ENCODE data around the gene ABCA2. TPM values are rescaled to one million over a fixed set of nuclear protein-coding genes. Genes with fewer than 3 reads are reported as not detected.
"Not testable (repeated sequence)": the region's sequence is repeated elsewhere in the genome, so short reads cannot be mapped to it uniquely, and the experiment has no call there.

The ABCA2 gene
- polyA plus RNA-seq, 10 donors: 11.5 to 18.7 (median 16.7) TPM

GRCh38 chr9:137014776-137015539 lies 13.1 kb downstream of the ABCA2 start:
- no peak for DNase-seq

- no peak for DNase-seq
These were observed 13.9 kb downstream of the ABCA2 start for GRCh38 chr9:137014166-137014565.

DNA sequence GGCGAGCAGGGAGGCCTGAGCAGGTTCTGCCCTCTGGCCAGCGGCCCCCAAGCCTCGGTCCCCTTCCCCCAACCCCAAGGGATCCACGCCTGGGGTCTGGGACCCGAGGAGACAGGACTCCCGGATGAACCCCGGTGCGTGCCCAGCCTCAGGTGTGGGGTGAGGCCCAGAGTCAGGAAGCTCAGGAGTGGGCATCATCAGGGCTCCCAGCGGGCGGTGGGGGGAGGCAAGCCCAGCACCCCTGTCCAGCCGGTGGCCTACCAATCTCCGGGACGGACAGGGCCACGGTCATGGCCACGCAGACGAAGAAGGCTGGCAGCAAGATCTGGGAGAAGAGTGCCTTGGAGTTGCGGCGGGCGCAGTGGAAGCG lies 14.5 kb downstream of the ABCA2 start:
- DNase-seq: no peak

DNA sequence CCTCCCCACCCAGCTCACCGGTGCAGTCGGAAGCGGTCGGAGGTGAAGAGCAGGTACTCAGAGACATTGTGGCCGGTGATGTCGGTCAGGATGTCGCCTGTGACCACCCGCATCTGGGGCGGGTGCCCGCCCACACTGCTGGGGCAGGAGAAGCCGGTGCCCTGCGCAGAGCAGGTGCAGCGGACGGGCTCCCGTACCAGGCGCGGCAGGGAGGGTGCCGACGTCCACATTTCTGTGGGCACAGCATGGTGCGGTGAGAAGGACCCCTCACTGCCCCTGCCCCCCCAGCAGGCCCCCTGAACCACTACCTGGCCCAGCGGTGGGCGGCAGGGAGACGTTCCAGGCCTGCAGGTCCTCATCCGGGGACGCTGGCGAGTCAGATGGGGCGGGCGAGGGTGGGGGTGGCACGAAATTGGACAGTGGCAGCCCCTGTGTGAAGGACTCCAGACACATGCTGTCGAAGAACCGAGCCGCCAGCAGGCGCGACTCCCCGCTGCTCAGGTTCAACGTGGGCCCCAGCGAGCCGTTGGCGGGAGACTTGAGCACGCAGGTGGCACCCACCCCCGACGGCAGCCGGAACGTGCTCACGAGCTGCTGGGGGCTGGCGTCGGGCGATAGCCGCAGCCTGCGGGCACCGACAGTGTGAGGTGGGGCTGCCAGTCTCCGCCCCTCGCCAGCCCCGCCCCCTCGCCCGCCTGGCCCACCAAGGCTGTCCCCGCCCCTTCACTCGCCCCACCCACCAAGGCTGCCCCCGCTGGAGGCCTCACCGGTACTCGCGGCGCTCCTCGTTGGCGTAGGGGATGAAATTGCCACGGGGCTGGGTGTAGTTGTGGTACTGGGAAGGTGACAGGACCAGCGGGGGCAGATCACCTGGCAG lies 15.1 kb downstream of the ABCA2 start:
- no peak for DNase-seq

DNA sequence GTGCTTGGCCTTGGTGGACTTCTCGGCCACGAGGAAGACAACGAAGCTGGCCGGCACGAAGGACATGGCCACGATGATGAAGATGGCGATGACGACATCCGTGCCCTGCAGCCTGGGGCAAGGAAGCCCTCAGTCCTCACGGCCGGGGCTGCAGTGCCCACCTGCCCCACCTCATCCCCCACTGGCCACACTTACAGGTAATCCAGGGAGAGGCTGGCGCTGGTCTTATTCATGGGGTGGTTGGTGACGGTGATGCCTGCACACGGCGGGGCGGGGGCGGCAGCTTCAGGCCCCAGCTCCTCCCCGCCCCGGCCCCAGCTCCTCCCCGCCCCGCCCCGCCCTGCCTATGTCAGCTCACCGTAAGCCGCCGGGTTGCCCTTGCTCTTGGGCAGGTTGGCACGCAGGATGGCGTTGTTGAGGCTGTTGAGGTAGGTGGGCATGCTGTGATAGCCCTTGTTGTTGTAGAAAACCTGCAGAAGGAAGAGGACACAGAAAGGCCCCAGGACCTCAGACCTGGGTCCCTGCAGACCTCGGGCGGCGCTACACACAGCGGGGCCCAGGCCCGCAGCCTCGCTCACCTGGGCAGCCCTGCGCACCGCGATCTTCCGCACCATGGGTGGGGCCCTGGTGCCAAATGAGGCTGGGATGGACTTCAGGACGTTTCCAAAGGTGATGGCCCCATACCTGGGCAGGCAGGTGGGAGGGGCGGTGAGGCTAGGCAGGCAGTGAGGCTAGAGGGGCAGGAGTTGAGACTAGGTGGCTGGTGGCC lies 15.9 kb downstream of the ABCA2 start:
- DNase-seq: no peak

- DNase-seq: no peak
These were observed 16.9 kb downstream of the ABCA2 start for GRCh38 chr9:137011156-137011555.

GRCh38 chr9:137009938-137010732 lies 17.9 kb downstream of the ABCA2 start:
- no peak for DNase-seq

DNA sequence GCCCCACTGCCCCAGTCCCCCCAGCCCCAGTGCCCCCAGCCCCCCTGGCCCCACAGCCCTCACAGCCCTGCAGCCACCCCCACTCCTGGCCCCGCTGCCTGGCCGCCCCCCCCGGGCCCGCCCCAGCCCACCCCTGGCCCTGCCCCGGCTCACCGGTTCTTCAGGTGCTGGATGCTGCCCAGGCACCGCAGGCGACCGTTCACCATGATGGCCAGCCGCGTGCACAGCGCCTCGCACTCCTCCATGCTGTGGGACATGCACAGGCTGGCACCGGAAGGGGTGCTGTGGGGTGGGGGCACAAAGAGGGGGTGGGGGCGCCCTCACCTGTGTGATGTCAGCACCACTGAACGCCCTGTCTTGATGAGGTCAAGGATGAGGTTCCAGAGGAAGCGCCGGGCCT lies 18.8 kb downstream of the ABCA2 start:
- DNase-seq: no peak

DNA sequence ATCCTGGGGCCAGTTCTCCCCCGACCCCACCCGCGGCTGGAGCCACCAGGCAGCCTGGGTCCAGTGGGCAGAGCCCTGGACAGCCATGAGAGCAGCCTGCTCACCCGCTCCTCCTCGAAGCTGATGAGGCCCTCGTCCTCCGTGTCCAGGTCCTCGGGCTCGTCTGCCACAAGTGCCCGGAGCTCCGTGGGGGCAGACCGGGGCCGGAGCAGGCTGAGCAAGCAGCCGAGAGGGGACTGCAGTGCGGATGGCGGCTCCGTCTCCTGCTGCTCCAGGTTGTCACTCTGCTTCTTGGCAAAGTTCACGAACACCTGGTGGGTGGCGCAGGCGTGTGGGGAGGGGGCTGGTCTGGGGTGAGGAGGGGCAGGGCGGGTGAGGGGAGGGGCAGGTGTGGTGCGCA lies 19.7 kb downstream of the ABCA2 start:
- DNase-seq: no peak

DNA sequence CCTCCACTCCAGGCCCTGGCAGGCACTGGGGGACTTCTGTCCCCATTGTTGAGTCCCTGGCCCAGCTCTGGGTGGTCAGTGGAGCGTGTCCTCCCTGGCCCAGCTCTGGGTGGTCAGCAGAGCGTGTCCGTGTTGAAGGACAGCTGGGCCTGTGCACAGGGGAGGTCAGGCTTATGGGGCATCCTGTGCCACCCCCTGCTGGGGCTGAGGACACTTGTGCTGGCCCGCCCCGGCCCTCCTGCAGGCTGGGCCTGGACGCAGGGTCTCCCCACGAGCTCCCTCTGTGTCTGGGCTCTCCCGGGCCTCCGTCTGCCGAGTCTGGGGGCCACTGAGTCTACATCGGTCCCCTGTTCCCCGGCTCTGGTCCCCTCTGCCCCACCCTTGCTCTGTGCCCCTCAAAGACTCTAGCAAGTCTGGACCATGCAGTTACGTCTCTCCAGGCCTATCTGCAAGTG lies 20.2 kb downstream of the ABCA2 start:
- DNase-seq: no peak

- DNase-seq: peak in 1 of 3 donors; percentile 62
These were observed 20.8 kb downstream of the ABCA2 start for GRCh38 chr9:137007108-137007815.

GRCh38 chr9:137006116-137007003 lies 21.7 kb downstream of the ABCA2 start:
- no peak for DNase-seq

GRCh38 chr9:137004285-137004684 lies 23.8 kb downstream of the ABCA2 start:
- DNase-seq: not testable (repeated sequence)

DNA sequence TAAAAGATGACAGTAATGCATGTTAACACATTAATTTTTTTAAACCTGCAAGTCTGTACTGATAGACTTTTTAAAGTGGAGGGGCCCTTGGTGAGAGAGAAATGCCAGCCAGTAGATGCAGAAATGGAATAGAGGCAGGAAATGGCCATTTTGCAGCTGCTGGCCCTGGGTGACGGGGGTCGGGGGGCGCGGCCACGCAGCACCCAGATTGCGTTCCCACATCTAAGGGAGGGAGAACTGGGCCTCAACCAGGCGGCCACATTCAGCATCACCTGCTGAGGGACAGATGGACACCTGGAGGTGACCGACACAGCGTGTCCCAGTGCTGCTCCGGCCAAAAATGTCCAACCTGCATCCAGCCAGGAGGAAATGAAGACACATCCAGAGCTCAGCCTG lies 25.4 kb downstream of the ABCA2 start:
- no peak for DNase-seq

GRCh38 chr9:137001857-137002645 lies 26.0 kb downstream of the ABCA2 start:
- DNase-seq: no peak

GRCh38 chr9:137000177-137000930 lies 27.7 kb downstream of the ABCA2 start:
- no peak for DNase-seq

GRCh38 chr9:136997830-136998234 lies 30.2 kb downstream of the ABCA2 start:
- no peak for DNase-seq

DNA sequence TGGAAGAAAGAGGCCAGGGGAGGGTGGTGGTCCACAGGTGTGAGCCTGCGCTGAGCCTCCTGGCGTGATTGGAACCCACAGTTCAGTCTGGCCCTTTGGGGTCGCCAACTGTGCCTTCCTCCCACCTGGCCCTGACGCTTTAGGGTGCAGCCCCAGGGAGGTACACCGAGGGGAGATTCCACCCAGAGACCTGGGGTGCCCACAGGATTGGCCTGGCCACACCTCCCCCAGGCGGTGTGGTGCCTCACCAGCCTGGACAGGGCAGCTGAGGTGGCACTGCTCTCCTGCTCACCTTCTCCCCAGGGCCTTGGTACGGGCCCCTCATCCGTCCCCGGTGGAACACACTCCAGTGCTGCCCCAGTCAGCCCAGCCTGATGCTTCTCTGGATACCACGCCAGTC lies 30.7 kb downstream of the ABCA2 start:
- DNase-seq: no peak
